K562 (cell line): ENCODE measurements around the gene CALD1. TPM values are rescaled to one million over a fixed set of nuclear protein-coding genes. Genes with fewer than 3 reads are reported as not detected.

ENCODE experiments used
- ATAC-seq: fragments of 200-7000 bp; cut with Tn5 transposase; 3 replicates; pipeline ENCODE4 v1.9.1; 2020; ENCODE audit warnings: moderate library complexity
- BruUV-seq: library from RNA; stranded (reverse); fragments of 400-500 nt; replicated peaks from 2 replicates; lab custom pipeline; 2021; lab: Mats Ljungman, UMichigan
- CTCF ChIA-PET: fragments of 300-600 bp; formaldehyde crosslinking; extraction: SDS; loops from one replicate; lab custom pipeline; 2021; ENCODE audit warnings: low intra/inter-chr PET ratio; lab: Yijun Ruan, JAX
- POLR2A ChIA-PET: fragments of 300-600, 350-650 bp; sonication (Branson Sonifier 250); formaldehyde crosslinking; extraction: SDS; loops from one replicate; lab custom pipeline; 2021; ENCODE audit warnings: antibody characterized with exemption, inconsistent platforms; lab: Yijun Ruan, JAX
- DNase-seq, 4 experiments: peaks; one replicate each; pipeline versions ENCODE4 v3.0.0 to v3.0.0-alpha.2; 2011 to 2018; ENCODE audit warnings: low spot score in 3 of 4, mixed read lengths in 3 of 4; ENCODE audit errors: extremely low read depth in 1 of 4
- FAIRE-seq: peaks from 2 replicates; lab custom pipeline; 2011; peaks lifted over from hg19 to GRCh38; lab: Jason Lieb, UNC
- H2AFZ ChIP-seq: 2 replicates; pipeline ENCODE4 v1.6.0; 2011; ENCODE audit warnings: low read depth, low read length, control low read depth, inconsistent platforms
- H3K27ac ChIP-seq: fragments of 200-600 bp; 3 replicates; pipeline ENCODE4 v1.8.0; 2011; ENCODE audit warnings: low read depth, mild to moderate bottlenecking, control low read depth, inconsistent platforms, low read length, moderate library complexity, mixed read lengths; ENCODE audit errors: extremely low read depth
- H3K27me3 ChIP-seq, 2 experiments: fragments of 300-600 bp in 1 of 2; 2 replicates in 1 of 2; 3 replicates in 1 of 2; pipeline versions ENCODE4 v1.6.0 to v1.8.0; 2011; ENCODE audit warnings: inconsistent platforms in 2 of 2, low read length in 2 of 2, mild to moderate bottlenecking in 1 of 2, mixed read lengths in 1 of 2, moderate library complexity in 1 of 2; ENCODE audit not compliant: control insufficient read depth in 2 of 2, insufficient read depth in 2 of 2
- H3K36me3 ChIP-seq: fragments of 300-600 bp; 3 replicates; pipeline ENCODE4 v1.8.0; 2011; ENCODE audit warnings: mild to moderate bottlenecking, low read length, inconsistent platforms; ENCODE audit not compliant: control insufficient read depth, insufficient read depth
- H3K4me1 ChIP-seq, 2 experiments: fragments of 200-600 bp in 1 of 2; replicated peaks in 1 of 2; 2 replicates in 1 of 2; 3 replicates in 1 of 2; pipeline versions ENCODE4 v1.5.1 to v1.8.0; 2011; ENCODE audit warnings: inconsistent platforms in 2 of 2, low read length in 2 of 2, mild to moderate bottlenecking in 1 of 2, mixed read lengths in 1 of 2, moderate library complexity in 1 of 2; ENCODE audit not compliant: control insufficient read depth in 2 of 2, insufficient read depth in 2 of 2
- H3K4me2 ChIP-seq: 2 replicates; pipeline ENCODE4 v1.6.1; 2011; ENCODE audit warnings: low read length, control low read depth, inconsistent platforms, mixed read lengths; ENCODE audit not compliant: insufficient read depth
- H3K4me3 ChIP-seq: fragments of 200-600 bp; sonication (generic), shearing (Covaris generic); 2 replicates; pipeline ENCODE4 v1.5.1; 2016; ENCODE audit warnings: control low read depth, inconsistent platforms
- H3K79me2 ChIP-seq: fragments of 200-600 bp; 3 replicates; pipeline ENCODE4 v1.8.0; 2011; ENCODE audit warnings: low read length, inconsistent platforms; ENCODE audit not compliant: control insufficient read depth, insufficient read depth
- H3K9ac ChIP-seq, 2 experiments: 2 replicates each; pipeline versions ENCODE4 v1.6.0 to v1.6.1; 2011; ENCODE audit warnings: low read depth in 2 of 2, low read length in 2 of 2, control low read depth in 1 of 2, inconsistent platforms in 1 of 2, mild to moderate bottlenecking in 1 of 2, mixed read lengths in 1 of 2; ENCODE audit not compliant: insufficient read depth in 1 of 2
- H3K9me1 ChIP-seq: one replicate; pipeline ENCODE4 v1.6.0; 2011; ENCODE audit warnings: inconsistent platforms, mild to moderate bottlenecking, low read length, moderate library complexity; ENCODE audit not compliant: control insufficient read depth, insufficient read depth
- H3K9me3 ChIP-seq: replicated peaks from 2 replicates; pipeline ENCODE4 v1.5.1; 2011; ENCODE audit warnings: low read depth, low read length, inconsistent platforms; ENCODE audit not compliant: control insufficient read depth, insufficient read depth
- H4K20me1 ChIP-seq: replicated peaks from 2 replicates; pipeline ENCODE4 v1.6.1; 2011; ENCODE audit warnings: low read length, inconsistent platforms, mixed read lengths; ENCODE audit not compliant: control insufficient read depth, insufficient read depth
- CBFA2T2 ChIP-seq: fragments of 450-650 bp; conservative IDR thresholded peaks from 2 replicates; pipeline ENCODE4 v1.6.1; 2017; ENCODE audit warnings: mild to moderate bottlenecking
- L3MBTL2 ChIP-seq: fragments of 450-650 bp; IDR thresholded peaks from 2 replicates; pipeline ENCODE4 v1.6.1; 2016; ENCODE audit warnings: mild to moderate bottlenecking, moderate library complexity
- MEIS2 ChIP-seq: fragments of 450-650 bp; IDR thresholded peaks from 2 replicates; pipeline ENCODE4 v1.6.1; 2014; ENCODE audit warnings: mild to moderate bottlenecking; ENCODE audit not compliant: partially characterized antibody
- RAD51 ChIP-seq: fragments of 450-650 bp; IDR thresholded peaks from 2 replicates; pipeline ENCODE4 v1.7.1; 2016; ENCODE audit warnings: low read depth, mild to moderate bottlenecking, borderline replicate concordance
- RBM25 ChIP-seq: fragments of 200-400 bp; formaldehyde crosslinking; IDR thresholded peaks from 2 replicates; pipeline ENCODE4 v1.6.1; 2018; ENCODE audit warnings: low read length, low read depth, moderate library complexity; ENCODE audit not compliant: severe bottlenecking
- RHOXF2B ChIP-seq: fragments of 250-450 bp; sonication (Bioruptor Pico); conservative IDR thresholded peaks from 2 replicates; pipeline ENCODE4 v1.5.1; 2021
- TOE1 ChIP-seq, 2 experiments: fragments of 450-650 bp in 1 of 2; sonication (generic) in 1 of 2; formaldehyde crosslinking in 1 of 2; IDR thresholded peaks; 2 replicates each; pipeline versions ENCODE4 v1.7.1 to v1.8.0; 2016 to 2022; ENCODE audit warnings: borderline replicate concordance in 2 of 2, mild to moderate bottlenecking in 2 of 2, antibody characterized with exemption in 1 of 2, inconsistent platforms in 1 of 2, low read depth in 1 of 2, missing genetic modification reagents in 1 of 2, moderate library complexity in 1 of 2
- WGBS: fragments of 100-300 bp; shearing (Covaris generic); methylation state at CpG from one replicate; pipeline ENCODE4 v1.1.6; 2016; ENCODE audit warnings: low coverage, mixed read lengths; ENCODE audit not compliant: insufficient coverage; ENCODE audit errors: missing lambda C conversion rate; 5-methylcytosine and 5-hydroxymethylcytosine counted together
- in situ Hi-C: fragments of 300-500 bp; cut with MboI; formaldehyde crosslinking; loops from 4 replicates; pipeline ENCODE4 v1.15.0; 2018; ENCODE audit warnings: inconsistent platforms, mixed read lengths
- intact Hi-C: fragments of 100-400 bp; cut with micrococcal nuclease; formaldehyde crosslinking; loops from 2 replicates; pipeline ENCODE4 v1.14.2; 2022
- polyA plus RNA-seq, 8 experiments: library from polyadenylated mRNA; depleted of rRNA in 4 of 8; stranded (reverse) in 5 of 8; unstranded in 3 of 8; fragments of >200 nt; fragmentation: Nextera tagmentation in 2 of 8; fragmentation: Illumina TruSeq in 1 of 8; extraction: Ambion mirVana in 2 of 8; extraction: Trizol in 1 of 8; gene quantifications; 2 replicates each; pipeline versions ENCODE4 v1.2.1 to v1.2.3, GENCODE V29; 2011 to 2014; ENCODE audit warnings: inconsistent platforms in 1 of 8, missing spikeins in 1 of 8
- total RNA-seq, 7 experiments: library from RNA; depleted of rRNA in 6 of 7; stranded (reverse); fragments of >200 nt in 6 of 7; fragmentation: Illumina TruSeq in 2 of 7; extraction: Trizol in 2 of 7; gene quantifications; 2 replicates each; pipeline versions ENCODE4 v1.2.1 to v1.2.3, GENCODE V29; 2011 to 2021; ENCODE audit warnings: low replicate concordance in 1 of 7
- TF ChIP-seq, protein P1 (sequence below): fragments of 250-450 bp; sonication (Bioruptor Pico); IDR thresholded peaks from 2 replicates; pipeline ENCODE4 v1.5.0; 2021
- TF ChIP-seq, protein P2 (sequence below): fragments of 450-650 bp; formaldehyde crosslinking; IDR thresholded peaks from 2 replicates; pipeline ENCODE4 v1.4.0; 2020; ENCODE audit warnings: mild to moderate bottlenecking, mixed read lengths
- TF ChIP-seq, protein P3 (sequence below), 2 experiments: IDR thresholded peaks in 1 of 2; conservative IDR thresholded peaks in 1 of 2; 2 replicates each; pipeline ENCODE4 v1.6.1; 2016; ENCODE audit warnings: low read depth in 2 of 2, mild to moderate bottlenecking in 1 of 2, missing compliant biosample characterization in 1 of 2, missing genetic modification characterization in 1 of 2, moderate library complexity in 1 of 2
- TF ChIP-seq, protein P4 (sequence below): sonication (generic); formaldehyde crosslinking; IDR thresholded peaks from 2 replicates; pipeline ENCODE4 v1.5.0; 2020; ENCODE audit warnings: missing genetic modification reagents

Gene CALD1
- total and polyA plus RNA-seq, 9 of the 15 experiments (the other 6 are each of a cell fraction or from before 2014, with no cell fraction given): 0.40 TPM; not detected in 8

DNA sequence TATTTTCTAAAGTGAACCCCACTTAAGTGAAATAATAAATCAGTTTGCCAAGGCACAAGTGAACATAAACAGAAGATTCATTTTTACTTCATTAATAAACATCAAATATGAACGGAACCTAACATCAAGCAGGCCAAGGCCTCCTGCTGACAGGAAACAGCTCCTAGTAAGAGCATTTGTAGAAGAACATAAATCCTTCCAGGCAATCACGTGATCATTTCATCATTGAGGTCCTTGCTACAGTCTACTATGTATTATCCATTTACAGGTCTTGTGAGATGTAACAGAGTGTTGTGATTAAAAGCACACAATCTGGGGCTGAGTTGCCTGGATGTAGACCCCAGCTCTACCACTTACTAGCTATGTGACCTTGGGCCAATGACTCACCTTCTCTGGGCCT, 70.6 kb downstream of the CALD1 start:
- ChIA-PET CTCF (no interaction called here), POLR2A (interaction anchor here (0.6 kb wide), 1 partner anchor 537 kb away, joined by 3 read pairs; no protein-coding TSS in a partner anchor)
- Histone ChIP-seq H3K9ac (no peak overlapping the region), H3K4me2 (no peak overlapping the region), H3K79me2 (no peaks in the 10 kb centered on the region), H3K4me3 (no peak overlapping the region), H4K20me1 (no peaks in the 10 kb centered on the region), H3K27me3 (peaks cover 0 to 2% of the 10 kb centered on the region in 2 experiments; a peak in 1 of 5 replicates), H3K27ac (no peak overlapping the region), H3K9me1 (no peaks in the 10 kb centered on the region), H3K36me3 (no peaks in the 10 kb centered on the region), H3K4me1 (peaks cover 0 to 3% of the 10 kb centered on the region in 2 experiments; a peak in 1 of 5 replicates), H3K9me3 (no peaks in the 10 kb centered on the region), H2AFZ (no peak overlapping the region)
- ATAC-seq: no peak
- TF ChIP-seq, protein P1, sequence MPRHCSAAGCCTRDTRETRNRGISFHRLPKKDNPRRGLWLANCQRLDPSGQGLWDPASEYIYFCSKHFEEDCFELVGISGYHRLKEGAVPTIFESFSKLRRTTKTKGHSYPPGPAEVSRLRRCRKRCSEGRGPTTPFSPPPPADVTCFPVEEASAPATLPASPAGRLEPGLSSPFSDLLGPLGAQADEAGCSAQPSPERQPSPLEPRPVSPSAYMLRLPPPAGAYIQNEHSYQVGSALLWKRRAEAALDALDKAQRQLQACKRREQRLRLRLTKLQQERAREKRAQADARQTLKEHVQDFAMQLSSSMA (CRISPR knock-in tag): no peak
- TF ChIP-seq CBFA2T2: 0 out of 2 replicates have a peak, but pooled peaks have one; percentile 18
- TF ChIP-seq RHOXF2B (CRISPR knock-in tag): no peak
- TF ChIP-seq L3MBTL2: no peak
- TF ChIP-seq RAD51: peak; percentile 81
- TF ChIP-seq, protein P2, sequence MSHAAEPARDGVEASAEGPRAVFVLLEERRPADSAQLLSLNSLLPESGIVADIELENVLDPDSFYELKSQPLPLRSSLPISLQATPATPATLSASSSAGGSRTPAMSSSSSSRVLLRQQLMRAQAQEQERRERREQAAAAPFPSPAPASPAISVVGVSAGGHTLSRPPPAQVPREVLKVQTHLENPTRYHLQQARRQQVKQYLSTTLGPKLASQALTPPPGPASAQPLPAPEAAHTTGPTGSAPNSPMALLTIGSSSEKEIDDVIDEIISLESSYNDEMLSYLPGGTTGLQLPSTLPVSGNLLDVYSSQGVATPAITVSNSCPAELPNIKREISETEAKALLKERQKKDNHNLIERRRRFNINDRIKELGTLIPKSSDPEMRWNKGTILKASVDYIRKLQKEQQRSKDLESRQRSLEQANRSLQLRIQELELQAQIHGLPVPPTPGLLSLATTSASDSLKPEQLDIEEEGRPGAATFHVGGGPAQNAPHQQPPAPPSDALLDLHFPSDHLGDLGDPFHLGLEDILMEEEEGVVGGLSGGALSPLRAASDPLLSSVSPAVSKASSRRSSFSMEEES (CRISPR knock-in tag): peak; percentile 97
- TF ChIP-seq, protein P3, sequence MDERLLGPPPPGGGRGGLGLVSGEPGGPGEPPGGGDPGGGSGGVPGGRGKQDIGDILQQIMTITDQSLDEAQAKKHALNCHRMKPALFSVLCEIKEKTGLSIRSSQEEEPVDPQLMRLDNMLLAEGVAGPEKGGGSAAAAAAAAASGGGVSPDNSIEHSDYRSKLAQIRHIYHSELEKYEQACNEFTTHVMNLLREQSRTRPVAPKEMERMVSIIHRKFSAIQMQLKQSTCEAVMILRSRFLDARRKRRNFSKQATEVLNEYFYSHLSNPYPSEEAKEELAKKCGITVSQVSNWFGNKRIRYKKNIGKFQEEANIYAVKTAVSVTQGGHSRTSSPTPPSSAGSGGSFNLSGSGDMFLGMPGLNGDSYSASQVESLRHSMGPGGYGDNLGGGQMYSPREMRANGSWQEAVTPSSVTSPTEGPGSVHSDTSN (CRISPR knock-in tag; IDR thresholded peaks at IDR 0.05; ENCODE audit: low read depth): no peak
- TF ChIP-seq, protein P3 (tag; conservative IDR thresholded peaks at IDR 0.05; ENCODE audit: low read depth): peak; percentile 59
- TF ChIP-seq RBM25: peak; percentile 70
- peak; percentile 69 for TF ChIP-seq MEIS2
- TF ChIP-seq TOE1 (IDR thresholded peaks at IDR 0.05; ENCODE audit: borderline replicate concordance): peak; percentile 76
- TF ChIP-seq TOE1 (CRISPR knock-in tag; IDR thresholded peaks at IDR 0.05; ENCODE audit: borderline replicate concordance, low read depth): no peak
- TF ChIP-seq, protein P4, sequence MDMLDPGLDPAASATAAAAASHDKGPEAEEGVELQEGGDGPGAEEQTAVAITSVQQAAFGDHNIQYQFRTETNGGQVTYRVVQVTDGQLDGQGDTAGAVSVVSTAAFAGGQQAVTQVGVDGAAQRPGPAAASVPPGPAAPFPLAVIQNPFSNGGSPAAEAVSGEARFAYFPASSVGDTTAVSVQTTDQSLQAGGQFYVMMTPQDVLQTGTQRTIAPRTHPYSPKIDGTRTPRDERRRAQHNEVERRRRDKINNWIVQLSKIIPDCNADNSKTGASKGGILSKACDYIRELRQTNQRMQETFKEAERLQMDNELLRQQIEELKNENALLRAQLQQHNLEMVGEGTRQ: peak; percentile 33
- 2% methylated on average over 2 of the region's 2 CpGs for WGBS
- no peak for DNase-seq
- in situ Hi-C loops (no loop called here), intact Hi-C loops (no loop called here)
- no peak for FAIRE-seq
- no TSS peak for BruUV-seq
